Measurements from ENCODE around the gene WDR76.
"Not testable (repeated sequence)": the region's sequence is repeated elsewhere in the genome, so short reads cannot be mapped to it uniquely, and the experiment has no call there.

Gene WDR76

DNA sequence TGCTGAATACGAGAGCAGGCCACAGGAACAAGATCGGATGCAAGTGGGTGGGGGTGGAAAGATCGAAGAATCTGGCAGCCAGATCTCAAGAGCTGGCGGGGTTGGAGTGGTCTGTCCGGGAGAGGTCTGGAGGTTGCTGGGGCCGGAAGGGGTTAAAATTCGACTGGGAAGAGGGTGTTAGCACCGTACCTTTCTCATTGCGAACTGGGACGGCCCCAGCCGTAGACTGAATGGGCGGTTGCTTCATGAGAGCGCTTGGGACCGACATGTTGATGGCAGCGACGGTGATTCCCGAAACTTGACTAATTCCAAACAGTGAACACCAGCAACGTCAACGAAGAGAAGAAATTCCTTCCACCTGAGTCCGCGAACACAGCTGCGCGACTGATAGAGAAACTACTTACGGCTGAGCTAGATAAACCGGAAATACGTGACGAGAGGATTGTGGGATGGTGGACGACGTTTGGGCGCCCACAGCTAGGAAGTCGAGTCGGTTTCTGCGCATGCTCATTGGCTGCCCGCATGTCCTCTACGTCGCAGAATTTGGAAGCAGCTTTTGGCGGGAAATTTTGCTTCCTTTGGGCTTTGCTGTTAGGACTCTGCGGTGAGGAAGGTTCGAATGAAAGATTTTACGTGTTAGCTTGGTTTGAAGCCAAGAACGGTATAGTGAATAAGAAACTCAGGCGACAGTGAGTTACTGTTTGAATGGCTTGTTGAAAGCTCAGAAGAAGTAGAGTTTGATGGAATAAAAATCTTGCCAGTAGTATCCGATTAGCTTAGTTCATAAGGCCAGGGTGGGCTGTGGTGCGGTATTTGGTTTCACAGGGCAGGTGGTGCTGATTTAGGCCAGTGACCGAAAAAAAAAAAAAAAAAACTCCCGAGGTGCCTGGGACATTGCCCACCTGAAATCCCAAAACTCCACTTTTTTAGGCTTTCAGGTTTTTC, 2.2 kb upstream of the WDR76 start, which contains the start of gene MFAP1:
Gene MFAP1, minus strand, starts transcription at position 389 of the 945 bp plus-strand sequence. Its CDS starts 121 bp downstream, at position 268.
- DNase-seq (ENCODE audit: low read depth, low spot score), result peak; percentile 71
- Histone ChIP-seq H3K4me3 (ENCODE audit: insufficient read length, low read depth) (peak within 1 kb of the TSS; percentile 75), H3K36me3 (ENCODE audit: insufficient read depth, insufficient read length, low read length) (peaks cover 13% of the 10 kb centered on the region), H3K27me3 (ENCODE audit: insufficient read depth, insufficient read length) (no peaks in the 10 kb centered on the region), H3K9me3 (ENCODE audit: insufficient read depth, low read length) (peaks cover 9% of the 10 kb centered on the region; the same call in 1 of the 2 replicates), H3K4me1 (ENCODE audit: insufficient read depth, insufficient read length) (no peaks in the 10 kb centered on the region), H3K9ac (ENCODE audit: insufficient read length, low read depth) (peak within 1 kb of the TSS; percentile 74)
- TF ChIP-seq ZNF274 (IDR thresholded peaks at IDR 0.05; ENCODE audit: low read depth, low read length), result no peak
- TF ChIP-seq YY1 (IDR thresholded peaks at IDR 0.05; ENCODE audit: insufficient read depth, insufficient read length), result no peak
- TF ChIP-seq SUZ12 (IDR thresholded peaks at IDR 0.05; ENCODE audit: extremely low read depth, insufficient read depth, insufficient read length), result no peak

DNA sequence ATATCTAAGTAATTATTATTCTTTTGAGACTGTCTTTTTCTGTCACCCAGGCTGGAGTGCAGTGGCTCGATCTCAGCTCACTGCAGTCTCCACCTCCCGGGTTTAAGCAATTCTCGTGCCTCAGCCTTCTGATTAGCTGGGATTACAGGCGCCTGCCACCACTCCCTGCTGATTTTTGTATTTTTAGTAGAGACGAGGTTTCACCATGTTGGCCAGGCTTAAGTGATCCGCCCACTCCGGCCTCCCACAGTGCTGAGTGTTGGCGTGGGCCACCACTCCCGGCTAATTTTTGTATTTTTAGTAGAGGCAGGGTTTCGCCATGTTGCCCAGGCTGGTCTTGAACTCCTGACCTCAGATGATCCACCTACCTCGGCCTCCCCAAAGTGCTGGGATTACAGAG, 1.5 kb upstream of the WDR76 start:
- not testable (repeated sequence) for H3K4me1 ChIP-seq (ENCODE audit: insufficient read depth, insufficient read length); DNase-seq (ENCODE audit: low read depth, low spot score); H3K4me3 ChIP-seq (ENCODE audit: insufficient read length, low read depth); H3K9ac ChIP-seq (ENCODE audit: insufficient read length, low read depth); H3K27me3 ChIP-seq (ENCODE audit: insufficient read depth, insufficient read length); H3K9me3 ChIP-seq (ENCODE audit: insufficient read depth, low read length)
- peaks cover 13% of the 10 kb centered on the region for H3K36me3 ChIP-seq (ENCODE audit: insufficient read depth, insufficient read length, low read length)

DNA sequence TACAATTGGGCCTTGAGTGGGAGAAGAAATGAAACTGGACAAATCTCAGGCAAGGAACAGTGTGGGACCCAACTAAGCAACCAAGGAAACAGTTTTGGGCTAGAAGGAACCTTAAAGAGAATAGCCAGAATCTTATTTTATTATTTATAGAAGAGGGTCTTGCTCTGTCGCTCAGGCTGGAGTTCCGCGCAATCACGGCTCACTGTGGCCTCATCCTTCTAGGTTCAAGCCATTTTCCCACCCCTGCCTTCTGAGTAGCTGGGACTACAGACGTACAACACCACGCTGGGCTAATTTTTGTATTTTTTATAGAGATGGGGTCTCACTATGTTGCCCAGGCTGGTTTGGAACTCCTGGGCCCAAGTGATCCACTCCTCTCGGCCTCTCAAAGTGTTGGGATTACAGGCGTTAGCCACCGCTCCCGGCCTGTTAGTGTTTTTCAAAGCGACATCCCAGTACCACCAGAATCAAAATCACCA, 734 bp upstream of the WDR76 start:
- H3K36me3 ChIP-seq (ENCODE audit: insufficient read depth, insufficient read length, low read length), result peaks cover 8% of the 10 kb centered on the region
- H3K9me3 ChIP-seq (ENCODE audit: insufficient read depth, low read length), result peaks cover 9% of the 10 kb centered on the region; the same call in 1 of the 2 replicates
- DNase-seq (ENCODE audit: low read depth, low spot score), result no peak
- H3K4me1 ChIP-seq (ENCODE audit: insufficient read depth, insufficient read length), result no peaks in the 10 kb centered on the region
- no peak overlapping the region for H3K4me3 ChIP-seq (ENCODE audit: insufficient read length, low read depth)
- no peaks in the 10 kb centered on the region for H3K27me3 ChIP-seq (ENCODE audit: insufficient read depth, insufficient read length)
- no peak overlapping the region for H3K9ac ChIP-seq (ENCODE audit: insufficient read length, low read depth)
- TF ChIP-seq YY1 (IDR thresholded peaks at IDR 0.05; ENCODE audit: insufficient read depth, insufficient read length), result no peak
- no peak for TF ChIP-seq ZNF274 (IDR thresholded peaks at IDR 0.05; ENCODE audit: low read depth, low read length)
- no peak for TF ChIP-seq SUZ12 (IDR thresholded peaks at IDR 0.05; ENCODE audit: extremely low read depth, insufficient read depth, insufficient read length)

DNA sequence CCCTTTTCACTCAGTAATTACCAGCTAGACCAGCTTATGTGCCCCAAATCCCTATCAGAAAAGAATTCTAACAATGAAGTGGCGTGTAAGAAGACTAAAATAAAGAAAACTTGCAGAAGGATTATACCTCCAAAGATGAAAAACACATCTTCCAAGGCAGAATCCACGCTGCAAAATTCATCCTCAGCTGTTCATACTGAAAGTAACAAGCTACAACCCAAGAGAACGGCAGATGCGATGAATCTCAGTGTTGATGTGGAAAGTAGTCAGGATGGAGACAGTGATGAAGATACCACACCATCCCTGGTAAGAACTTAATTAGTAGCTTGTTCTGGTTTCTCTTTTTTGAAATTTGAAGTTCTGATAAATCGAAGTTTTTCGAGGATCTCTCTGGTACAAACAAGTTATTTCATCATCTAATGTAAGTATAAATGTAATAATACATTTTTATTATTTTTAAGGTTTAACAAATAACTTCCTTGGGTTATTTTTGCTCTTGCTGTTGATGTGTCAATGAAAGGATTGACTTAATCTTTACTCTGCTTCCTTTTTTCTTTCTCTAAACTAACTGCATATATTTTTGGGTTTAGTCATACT, 1.4 kb downstream of the WDR76 start:
- Histone ChIP-seq H3K36me3 (ENCODE audit: insufficient read depth, insufficient read length, low read length) (peaks cover 6% of the 10 kb centered on the region), H3K27me3 (ENCODE audit: insufficient read depth, insufficient read length) (no peaks in the 10 kb centered on the region), H3K4me3 (ENCODE audit: insufficient read length, low read depth) (no peak overlapping the region), H3K9me3 (ENCODE audit: insufficient read depth, low read length) (peaks cover 9% of the 10 kb centered on the region; the same call in 1 of the 2 replicates), H3K9ac (ENCODE audit: insufficient read length, low read depth) (no peak overlapping the region), H3K4me1 (ENCODE audit: insufficient read depth, insufficient read length) (no peaks in the 10 kb centered on the region)
- DNase-seq (ENCODE audit: low read depth, low spot score), result no peak
- TF ChIP-seq ZNF274 (IDR thresholded peaks at IDR 0.05; ENCODE audit: low read depth, low read length) (no peak), SUZ12 (IDR thresholded peaks at IDR 0.05; ENCODE audit: extremely low read depth, insufficient read depth, insufficient read length) (no peak), YY1 (IDR thresholded peaks at IDR 0.05; ENCODE audit: insufficient read depth, insufficient read length) (no peak)

DNA sequence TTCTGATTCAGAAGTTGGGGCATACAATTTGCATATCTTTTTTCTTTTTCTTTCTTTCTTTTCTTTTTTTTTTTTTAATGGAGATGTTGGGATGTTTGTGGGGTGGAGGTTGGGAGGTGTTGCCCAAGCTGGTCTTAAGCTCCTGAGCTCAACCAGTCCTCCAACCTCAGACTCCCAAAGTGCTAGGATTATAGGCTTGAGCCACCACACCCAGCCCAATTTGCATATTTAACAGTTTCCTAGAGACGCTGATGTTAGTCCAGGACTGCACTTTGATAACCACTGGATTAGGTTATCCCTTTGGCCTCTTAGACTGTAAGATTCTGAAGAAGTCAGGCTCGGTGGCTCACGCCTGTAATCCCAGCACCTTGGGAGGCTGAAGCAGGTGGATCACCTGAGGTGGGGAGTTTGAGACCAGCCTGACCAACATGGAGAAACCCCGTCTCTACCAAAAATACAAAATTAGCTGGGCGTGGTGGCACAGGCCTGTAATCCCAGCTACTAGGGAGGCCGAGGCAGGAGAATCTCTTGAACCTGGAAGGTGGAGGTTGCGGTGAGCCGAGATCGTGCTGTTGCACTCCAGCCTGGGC, 3.2 kb downstream of the WDR76 start:
- H3K36me3 ChIP-seq (ENCODE audit: insufficient read depth, insufficient read length, low read length); H3K4me3 ChIP-seq (ENCODE audit: insufficient read length, low read depth); H3K4me1 ChIP-seq (ENCODE audit: insufficient read depth, insufficient read length); H3K9ac ChIP-seq (ENCODE audit: insufficient read length, low read depth); H3K27me3 ChIP-seq (ENCODE audit: insufficient read depth, insufficient read length); DNase-seq (ENCODE audit: low read depth, low spot score); H3K9me3 ChIP-seq (ENCODE audit: insufficient read depth, low read length): not testable (repeated sequence)

DNA sequence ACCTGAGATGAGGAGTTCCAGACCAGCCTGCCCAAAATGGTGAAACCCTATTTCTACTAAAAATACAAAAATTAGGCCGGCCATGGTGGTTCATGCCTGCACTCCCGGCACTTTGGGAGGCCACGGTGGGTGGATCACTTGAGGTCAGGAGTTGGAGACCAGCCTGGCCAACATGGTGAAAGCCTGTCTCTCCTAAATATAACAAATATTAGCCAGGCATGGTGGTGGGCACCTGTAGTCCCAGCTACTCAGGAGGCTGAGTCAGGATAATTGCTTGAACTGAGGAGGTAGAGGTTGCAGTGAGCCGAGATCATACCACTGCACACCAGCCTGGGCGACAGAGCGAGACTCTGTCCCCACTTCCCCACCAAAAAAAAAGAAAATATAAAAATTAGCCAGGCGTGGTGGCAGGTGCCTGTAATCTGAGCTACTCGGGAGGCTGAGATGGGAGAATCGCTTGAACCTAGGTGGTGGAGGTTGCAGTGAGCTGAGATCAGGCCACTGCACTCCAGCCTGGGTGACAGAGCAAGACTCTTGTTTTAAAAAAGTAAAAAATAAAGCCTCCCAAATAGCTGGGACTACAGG, 4.0 kb downstream of the WDR76 start:
- not testable (repeated sequence) for DNase-seq (ENCODE audit: low read depth, low spot score); H3K9me3 ChIP-seq (ENCODE audit: insufficient read depth, low read length); H3K9ac ChIP-seq (ENCODE audit: insufficient read length, low read depth); H3K36me3 ChIP-seq (ENCODE audit: insufficient read depth, insufficient read length, low read length); H3K4me1 ChIP-seq (ENCODE audit: insufficient read depth, insufficient read length); H3K4me3 ChIP-seq (ENCODE audit: insufficient read length, low read depth); H3K27me3 ChIP-seq (ENCODE audit: insufficient read depth, insufficient read length)

DNA sequence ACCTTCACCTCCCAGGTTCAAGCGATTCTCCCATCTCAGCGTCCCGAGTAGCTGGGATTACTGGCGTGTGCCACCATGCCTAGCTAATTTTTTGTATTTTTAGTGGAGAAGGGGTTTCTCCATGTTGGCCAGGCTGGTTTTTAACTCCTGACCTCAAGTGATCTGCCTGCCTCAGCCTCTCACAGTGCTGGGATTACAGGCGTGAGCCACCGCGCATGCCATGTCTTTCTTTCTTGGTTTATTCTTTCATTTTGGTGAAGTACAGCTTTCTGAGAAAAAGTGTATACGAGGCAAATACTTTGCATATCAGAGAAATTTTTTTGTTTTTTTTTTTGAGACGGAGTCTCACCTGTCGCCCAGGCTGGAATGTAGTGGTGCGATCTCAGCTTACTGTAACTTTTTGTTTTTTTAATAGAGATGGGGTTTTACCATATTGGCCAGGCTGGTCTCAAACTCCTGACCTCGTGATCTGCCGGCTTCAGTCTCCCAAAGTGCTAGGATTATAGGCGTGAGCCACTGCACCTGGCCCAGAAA, 4.8 kb downstream of the WDR76 start:
- not testable (repeated sequence) for H3K36me3 ChIP-seq (ENCODE audit: insufficient read depth, insufficient read length, low read length); H3K9me3 ChIP-seq (ENCODE audit: insufficient read depth, low read length); DNase-seq (ENCODE audit: low read depth, low spot score); H3K4me3 ChIP-seq (ENCODE audit: insufficient read length, low read depth); H3K4me1 ChIP-seq (ENCODE audit: insufficient read depth, insufficient read length); H3K27me3 ChIP-seq (ENCODE audit: insufficient read depth, insufficient read length); H3K9ac ChIP-seq (ENCODE audit: insufficient read length, low read depth)

DNA sequence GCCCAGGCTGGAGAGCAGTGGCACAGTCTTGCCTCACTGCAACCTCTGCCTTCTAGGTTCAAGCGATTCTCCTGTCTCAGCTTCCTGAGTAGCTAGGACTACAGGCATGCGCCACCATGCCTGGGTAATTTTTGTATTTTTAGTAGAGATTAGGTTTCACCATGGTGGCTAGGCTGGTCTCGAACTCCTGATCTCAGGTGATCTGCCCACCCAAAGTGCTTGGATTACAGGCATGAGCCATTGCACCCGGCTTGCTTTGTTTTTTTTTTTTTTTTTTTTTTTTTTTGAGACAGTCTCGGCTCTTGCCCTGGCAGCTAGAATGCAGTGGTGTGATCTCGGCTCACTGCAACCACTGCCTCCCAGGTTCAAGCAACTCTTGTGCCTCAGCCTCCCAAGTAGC, 5.7 kb downstream of the WDR76 start:
- not testable (repeated sequence) for H3K36me3 ChIP-seq (ENCODE audit: insufficient read depth, insufficient read length, low read length); H3K4me1 ChIP-seq (ENCODE audit: insufficient read depth, insufficient read length); H3K27me3 ChIP-seq (ENCODE audit: insufficient read depth, insufficient read length); H3K9me3 ChIP-seq (ENCODE audit: insufficient read depth, low read length); H3K9ac ChIP-seq (ENCODE audit: insufficient read length, low read depth); DNase-seq (ENCODE audit: low read depth, low spot score); H3K4me3 ChIP-seq (ENCODE audit: insufficient read length, low read depth)
